GM12878 (cell line): Measurements from ENCODE around the gene FAM131B. TPM values are rescaled to one million over a fixed set of nuclear protein-coding genes. Genes with fewer than 3 reads are reported as not detected.

Experiments
- ATAC-seq: fragments of 200-7000 bp; cut with Tn5 transposase; 3 replicates; pipeline ENCODE4 v1.9.1; 2020; ENCODE audit warnings: mild to moderate bottlenecking, moderate library complexity
- BruUV-seq: library from RNA; stranded (reverse); fragments of 400-500 nt; replicated peaks from 2 replicates; lab custom pipeline; 2021; lab: Mats Ljungman, UMichigan
- CTCF ChIA-PET: fragments of 300-600 bp; sonication (Branson Sonifier 250); formaldehyde crosslinking; extraction: SDS; loops from one replicate; lab custom pipeline; 2021; ENCODE audit warnings: inconsistent platforms; lab: Yijun Ruan, JAX
- POLR2A ChIA-PET: fragments of 350-600 bp; formaldehyde crosslinking; extraction: SDS; loops from one replicate; lab custom pipeline; 2021; ENCODE audit warnings: inconsistent platforms; lab: Charles Lee
- RAD21 ChIA-PET: fragments of 300-600 bp; sonication (Branson Sonifier 250); formaldehyde crosslinking; loops from one replicate; lab custom pipeline; 2023; ENCODE audit warnings: antibody characterized with exemption; ENCODE audit not compliant: unreplicated experiment; lab: Charles Lee
- SMC1A ChIA-PET: fragments of 300-600 bp; sonication (Branson Sonifier 250); formaldehyde crosslinking; loops from one replicate; lab custom pipeline; 2023; ENCODE audit not compliant: unreplicated experiment, uncharacterized antibody; lab: Charles Lee
- DNase-seq: peaks from one replicate; pipeline ENCODE4 v3.0.0-alpha.2; 2011; ENCODE audit warnings: low read depth, low spot score
- FAIRE-seq: peaks from 3 replicates; lab custom pipeline; 2011; peaks lifted over from hg19 to GRCh38; lab: Jason Lieb, UNC
- H2AFZ ChIP-seq: 2 replicates; pipeline ENCODE4 v1.6.0; 2011; ENCODE audit warnings: low read depth, low read length, control low read depth; ENCODE audit not compliant: control insufficient read depth
- H3K27ac ChIP-seq: 2 replicates; pipeline ENCODE4 v1.5.1; 2011; ENCODE audit warnings: control low read depth; ENCODE audit not compliant: control insufficient read depth, insufficient read depth
- H3K27me3 ChIP-seq, 2 experiments: replicated peaks in 1 of 2; 2 replicates each; pipeline versions ENCODE4 v1.6.0 to v1.6.1; 2011; ENCODE audit warnings: low read length in 1 of 2; ENCODE audit not compliant: control insufficient read depth in 2 of 2, insufficient read depth in 2 of 2
- H3K36me3 ChIP-seq, 2 experiments: 2 replicates each; pipeline ENCODE4 v1.5.1; 2011; ENCODE audit warnings: low read length in 1 of 2; ENCODE audit not compliant: control insufficient read depth in 2 of 2, insufficient read depth in 2 of 2
- H3K4me1 ChIP-seq: 2 replicates; pipeline ENCODE4 v1.6.1; 2011; ENCODE audit warnings: mild to moderate bottlenecking, low read length, moderate library complexity, mixed read lengths; ENCODE audit not compliant: control insufficient read depth, insufficient read depth
- H3K4me2 ChIP-seq: 2 replicates; pipeline ENCODE4 v1.6.0; 2011; ENCODE audit warnings: control low read depth; ENCODE audit not compliant: control insufficient read depth, insufficient read depth
- H3K4me3 ChIP-seq: fragments of 200-600 bp; sonication (generic); 2 replicates; pipeline ENCODE4 v1.5.1; 2016
- H3K79me2 ChIP-seq: 2 replicates; pipeline ENCODE4 v1.6.0; 2011; ENCODE audit warnings: low read length; ENCODE audit not compliant: control insufficient read depth, insufficient read depth
- H3K9ac ChIP-seq: 2 replicates; pipeline ENCODE4 v1.8.0; 2011; ENCODE audit warnings: low read length, control low read depth, mixed read lengths; ENCODE audit not compliant: control insufficient read depth, insufficient read depth
- H3K9me3 ChIP-seq: replicated peaks from 3 replicates; pipeline ENCODE4 v1.5.1; 2011; ENCODE audit warnings: mild to moderate bottlenecking, low read length; ENCODE audit not compliant: control insufficient read depth, insufficient read depth
- H4K20me1 ChIP-seq: 2 replicates; pipeline ENCODE4 v1.6.0; 2011; ENCODE audit not compliant: control insufficient read depth, insufficient read depth
- CTCF ChIP-seq, 3 experiments: IDR thresholded peaks in 2 of 3; conservative IDR thresholded peaks in 1 of 3; 2 replicates each; pipeline ENCODE4 v1.5.1; 2011; ENCODE audit warnings: low read depth in 3 of 3, low read length in 3 of 3, mild to moderate bottlenecking in 3 of 3, control low read depth in 2 of 3, moderate library complexity in 2 of 3, inconsistent platforms in 1 of 3, mixed read lengths in 1 of 3; ENCODE audit not compliant: control insufficient read depth in 2 of 3, insufficient read depth in 1 of 3; ENCODE audit errors: extremely low read depth in 1 of 3
- JUNB ChIP-seq: IDR thresholded peaks from 2 replicates; pipeline ENCODE4 v1.6.1; 2016; ENCODE audit warnings: antibody characterized with exemption, mild to moderate bottlenecking
- MYC ChIP-seq: IDR thresholded peaks from 2 replicates; pipeline ENCODE4 v1.6.1; 2011; ENCODE audit warnings: mild to moderate bottlenecking, low read length, moderate library complexity, inconsistent platforms; ENCODE audit not compliant: insufficient read depth, insufficient replicate concordance, insufficient read length, severe bottlenecking
- POLR2AphosphoS5 ChIP-seq: IDR thresholded peaks from 2 replicates; pipeline ENCODE4 v1.6.1; 2011; ENCODE audit warnings: mild to moderate bottlenecking, low read length, inconsistent platforms
- RAD21 ChIP-seq: IDR thresholded peaks from 2 replicates; pipeline ENCODE4 v1.6.1; 2011; ENCODE audit warnings: mild to moderate bottlenecking, low read depth, low read length, moderate library complexity; ENCODE audit not compliant: insufficient read depth
- RAD51 ChIP-seq: fragments of 450-650 bp; IDR thresholded peaks from 2 replicates; pipeline ENCODE4 v1.6.1; 2016; ENCODE audit warnings: moderate library complexity, mild to moderate bottlenecking, inconsistent platforms
- RB1 ChIP-seq: fragments of 450-650 bp; formaldehyde crosslinking; IDR thresholded peaks from 2 replicates; pipeline ENCODE4 v1.6.1; 2017; ENCODE audit warnings: mild to moderate bottlenecking, borderline replicate concordance
- SKIL ChIP-seq: fragments of 450-650 bp; IDR thresholded peaks from 2 replicates; pipeline ENCODE4 v1.6.1; 2017; ENCODE audit warnings: mild to moderate bottlenecking, low read depth, inconsistent platforms; ENCODE audit not compliant: poor library complexity, severe bottlenecking
- TCF12 ChIP-seq: IDR thresholded peaks from 2 replicates; pipeline ENCODE4 v1.6.1; 2011; ENCODE audit warnings: low read depth, mild to moderate bottlenecking, low read length
- USF1 ChIP-seq: IDR thresholded peaks from 2 replicates; pipeline ENCODE4 v1.6.1; 2011; ENCODE audit warnings: borderline replicate concordance, low read depth, mild to moderate bottlenecking, moderate library complexity, mixed read lengths, low read length; ENCODE audit not compliant: insufficient read depth; ENCODE audit errors: extremely low read length
- WGBS: methylation state at CpG from one replicate; pipeline ENCODE4 v1.1.6; 2016; ENCODE audit warnings: low lambda C conversion rate; ENCODE audit not compliant: insufficient replicate concordance, insufficient coverage; ENCODE audit errors: missing lambda C conversion rate; 5-methylcytosine and 5-hydroxymethylcytosine counted together
- in situ Hi-C: fragments of 300-500 bp; cut with MboI; formaldehyde crosslinking; loops from 9 replicates; pipeline ENCODE4 v1.14.3; 2018; ENCODE audit warnings: mixed read lengths
- intact Hi-C: fragments of 100-400 bp; cut with micrococcal nuclease; formaldehyde crosslinking; loops from one replicate; pipeline ENCODE4 v1.14.2; 2022; ENCODE audit not compliant: unreplicated experiment
- polyA plus RNA-seq, 11 experiments: library from polyadenylated mRNA; depleted of rRNA in 4 of 11; unstranded in 6 of 11; stranded (reverse) in 5 of 11; fragments of >200 nt; fragmentation: Nextera tagmentation in 4 of 11; fragmentation: Illumina TruSeq in 1 of 11; extraction: Ambion mirVana in 4 of 11; extraction: Trizol in 1 of 11; gene quantifications; 1 replicate in 1 of 11; 2 replicates in 10 of 11; pipeline versions ENCODE4 v1.2.1 to v1.2.3, GENCODE V29; 2011 to 2016; ENCODE audit warnings: inconsistent platforms in 2 of 11, missing spikeins in 2 of 11, low read depth in 1 of 11
- total RNA-seq, 4 experiments: library from RNA; depleted of rRNA in 3 of 4; stranded (reverse); fragments of >200 nt in 3 of 4; fragmentation: Illumina TruSeq in 1 of 4; extraction: Trizol in 1 of 4; gene quantifications; 2 replicates each; pipeline versions ENCODE4 v1.2.1 to v1.2.3, GENCODE V29; 2013 to 2021

Gene FAM131B
- total and polyA plus RNA-seq, 10 of the 15 experiments (the other 5 are each of a cell fraction or from before 2014, with no cell fraction given): 0.03 to 0.05 TPM; not detected in 8

GRCh38 chr7:143346018-143346417, 16.5 kb downstream of the FAM131B start (continued):
- no peak for TF ChIP-seq SKIL
- TF ChIP-seq MYC: no peak
- TF ChIP-seq USF1: no peak
- TF ChIP-seq RAD21: no peak
- TF ChIP-seq TCF12: no peak
- no peak for TF ChIP-seq RAD51
- no peak for TF ChIP-seq JUNB
- TF ChIP-seq POLR2AphosphoS5: no peak
- TF ChIP-seq, all 136 proteins: peak for 0

GRCh38 chr7:143345428-143345900, 17.0 kb downstream of the FAM131B start:
- POLR2A ChIA-PET: no interaction called here
- peak overlapping the region; percentile 48; the same call in 1 of the 2 replicates for H3K4me2 ChIP-seq

More at GRCh38 chr7:143345428-143345900, 17.0 kb downstream of the FAM131B start:
- no peaks in the 10 kb centered on the region for H4K20me1 ChIP-seq
- no peaks in the 10 kb centered on the region for H3K79me2 ChIP-seq
- H3K27me3 ChIP-seq: peaks cover 2 to 10% of the 10 kb centered on the region in 2 experiments; a peak in 3 of 4 replicates
- intact Hi-C loops (no loop called here), in situ Hi-C loops (no loop called here)
- H2AFZ ChIP-seq: no peak overlapping the region; the same call in 1 of the 2 replicates
- ATAC-seq (peak; percentile 80), FAIRE-seq (no peak), DNase-seq (no peak)
- H3K9ac ChIP-seq: no peak overlapping the region
- peak; percentile 34 to 40 (median 37); a peak in 5 of 6 replicates for TF ChIP-seq CTCF (IDR thresholded peaks at IDR 0.05 in 2 of 3, conservative IDR thresholded peaks at IDR 0.05 in 1 of 3; ENCODE audit: control insufficient read depth in 2 of 3, extremely low read depth in 1 of 3, insufficient read depth in 1 of 3, low read depth in 3 of 3, low read length in 3 of 3)
- no peak for TF ChIP-seq RB1
- TF ChIP-seq RAD21: peak; percentile 17; the same call in 1 of the 2 replicates
- BruUV-seq: no TSS peak
- no peaks in the 10 kb centered on the region for H3K4me1 ChIP-seq
- ChIA-PET SMC1A (no interaction called here), RAD21 (no interaction called here), CTCF (interaction anchor here (0.6 to 1.5 kb wide), 4 partner anchors 11 to 105 kb away, joined by 3 to 7 read pairs (median 4); no protein-coding TSS in a partner anchor)
- no peak overlapping the region for H3K4me3 ChIP-seq
- no peaks in the 10 kb centered on the region for H3K36me3 ChIP-seq
- H3K27ac ChIP-seq: no peak overlapping the region
- 29% methylated on average over 29 of the region's 35 CpGs for WGBS
- no peaks in the 10 kb centered on the region for H3K9me3 ChIP-seq
